Measurements from ENCODE around the gene LACRT.

The LACRT gene

GRCh38 chr12:54608156-54608555 lies 26.5 kb downstream of the LACRT start:
- no peaks in the 10 kb centered on the region for H3K27me3 ChIP-seq (ENCODE audit: control insufficient read depth, insufficient read depth, low read length)
- no peaks in the 10 kb centered on the region for H3K4me1 ChIP-seq (ENCODE audit: control insufficient read depth, insufficient read depth, low read length)
- no peak overlapping the region for H3K9ac ChIP-seq (ENCODE audit: low read length)
- H3K36me3 ChIP-seq (ENCODE audit: control insufficient read depth, insufficient read depth, low read length), result no peaks in the 10 kb centered on the region
- no peak overlapping the region for H3K4me3 ChIP-seq (ENCODE audit: low read length)
- H3K27ac ChIP-seq (ENCODE audit: low read depth, low read length), result no peak overlapping the region

- H3K9ac ChIP-seq (ENCODE audit: low read length), result no peak overlapping the region
- H3K27me3 ChIP-seq (ENCODE audit: control insufficient read depth, insufficient read depth, low read length), result no peaks in the 10 kb centered on the region
- no peaks in the 10 kb centered on the region for H3K4me1 ChIP-seq (ENCODE audit: control insufficient read depth, insufficient read depth, low read length)
- no peaks in the 10 kb centered on the region for H3K36me3 ChIP-seq (ENCODE audit: control insufficient read depth, insufficient read depth, low read length)
- no peak overlapping the region for H3K27ac ChIP-seq (ENCODE audit: low read depth, low read length)
- H3K4me3 ChIP-seq (ENCODE audit: low read length), result no peak overlapping the region
Measured at GRCh38 chr12:54606556-54606955, 28.1 kb downstream of the LACRT start.

- no peak overlapping the region for H3K27ac ChIP-seq (ENCODE audit: low read depth, low read length)
- H3K27me3 ChIP-seq (ENCODE audit: control insufficient read depth, insufficient read depth, low read length), result no peaks in the 10 kb centered on the region
- no peaks in the 10 kb centered on the region for H3K36me3 ChIP-seq (ENCODE audit: control insufficient read depth, insufficient read depth, low read length)
- no peak overlapping the region for H3K4me3 ChIP-seq (ENCODE audit: low read length)
- no peaks in the 10 kb centered on the region for H3K4me1 ChIP-seq (ENCODE audit: control insufficient read depth, insufficient read depth, low read length)
- no peak overlapping the region for H3K9ac ChIP-seq (ENCODE audit: low read length)
Measured at GRCh38 chr12:54605138-54605970, 29.3 kb downstream of the LACRT start.

GRCh38 chr12:54604436-54604835 lies 30.3 kb downstream of the LACRT start:
- Histone ChIP-seq H3K36me3 (ENCODE audit: control insufficient read depth, insufficient read depth, low read length) (no peaks in the 10 kb centered on the region), H3K4me1 (ENCODE audit: control insufficient read depth, insufficient read depth, low read length) (no peaks in the 10 kb centered on the region), H3K27me3 (ENCODE audit: control insufficient read depth, insufficient read depth, low read length) (no peaks in the 10 kb centered on the region), H3K27ac (ENCODE audit: low read depth, low read length) (no peak overlapping the region), H3K4me3 (ENCODE audit: low read length) (no peak overlapping the region), H3K9ac (ENCODE audit: low read length) (no peak overlapping the region)

- H3K9ac ChIP-seq (ENCODE audit: low read length), result no peak overlapping the region
- no peak overlapping the region for H3K4me3 ChIP-seq (ENCODE audit: low read length)
- no peaks in the 10 kb centered on the region for H3K4me1 ChIP-seq (ENCODE audit: control insufficient read depth, insufficient read depth, low read length)
- no peak overlapping the region for H3K27ac ChIP-seq (ENCODE audit: low read depth, low read length)
- no peaks in the 10 kb centered on the region for H3K27me3 ChIP-seq (ENCODE audit: control insufficient read depth, insufficient read depth, low read length)
- H3K36me3 ChIP-seq (ENCODE audit: control insufficient read depth, insufficient read depth, low read length), result no peaks in the 10 kb centered on the region
Measured at GRCh38 chr12:54603872-54604271, 30.8 kb downstream of the LACRT start.

- no peaks in the 10 kb centered on the region for H3K27me3 ChIP-seq (ENCODE audit: control insufficient read depth, insufficient read depth, low read length)
- H3K4me1 ChIP-seq (ENCODE audit: control insufficient read depth, insufficient read depth, low read length), result no peaks in the 10 kb centered on the region
- no peak overlapping the region for H3K4me3 ChIP-seq (ENCODE audit: low read length)
- H3K9ac ChIP-seq (ENCODE audit: low read length), result no peak overlapping the region
- no peaks in the 10 kb centered on the region for H3K36me3 ChIP-seq (ENCODE audit: control insufficient read depth, insufficient read depth, low read length)
- no peak overlapping the region for H3K27ac ChIP-seq (ENCODE audit: low read depth, low read length)
Measured at GRCh38 chr12:54603173-54603814, 31.4 kb downstream of the LACRT start.

- Histone ChIP-seq H3K36me3 (ENCODE audit: control insufficient read depth, insufficient read depth, low read length) (no peaks in the 10 kb centered on the region), H3K4me1 (ENCODE audit: control insufficient read depth, insufficient read depth, low read length) (no peaks in the 10 kb centered on the region), H3K27ac (ENCODE audit: low read depth, low read length) (no peak overlapping the region), H3K27me3 (ENCODE audit: control insufficient read depth, insufficient read depth, low read length) (no peaks in the 10 kb centered on the region), H3K4me3 (ENCODE audit: low read length) (no peak overlapping the region), H3K9ac (ENCODE audit: low read length) (no peak overlapping the region)
Measured at GRCh38 chr12:54602661-54603060, 32.0 kb downstream of the LACRT start.

GRCh38 chr12:54601841-54602240 lies 32.9 kb downstream of the LACRT start:
- no peaks in the 10 kb centered on the region for H3K4me1 ChIP-seq (ENCODE audit: control insufficient read depth, insufficient read depth, low read length)
- H3K27ac ChIP-seq (ENCODE audit: low read depth, low read length), result no peak overlapping the region
- H3K27me3 ChIP-seq (ENCODE audit: control insufficient read depth, insufficient read depth, low read length), result no peaks in the 10 kb centered on the region
- H3K36me3 ChIP-seq (ENCODE audit: control insufficient read depth, insufficient read depth, low read length), result no peaks in the 10 kb centered on the region
- H3K9ac ChIP-seq (ENCODE audit: low read length), result no peak overlapping the region
- no peak overlapping the region for H3K4me3 ChIP-seq (ENCODE audit: low read length)

GRCh38 chr12:54598970-54599369 lies 35.7 kb downstream of the LACRT start:
- H3K4me3 ChIP-seq (ENCODE audit: low read length), result no peak overlapping the region
- no peaks in the 10 kb centered on the region for H3K27me3 ChIP-seq (ENCODE audit: control insufficient read depth, insufficient read depth, low read length)
- H3K36me3 ChIP-seq (ENCODE audit: control insufficient read depth, insufficient read depth, low read length), result no peaks in the 10 kb centered on the region
- no peak overlapping the region for H3K9ac ChIP-seq (ENCODE audit: low read length)
- H3K4me1 ChIP-seq (ENCODE audit: control insufficient read depth, insufficient read depth, low read length), result no peaks in the 10 kb centered on the region
- no peak overlapping the region for H3K27ac ChIP-seq (ENCODE audit: low read depth, low read length)

GRCh38 chr12:54596526-54596946 lies 38.2 kb downstream of the LACRT start:
- Histone ChIP-seq H3K4me1 (ENCODE audit: control insufficient read depth, insufficient read depth, low read length) (peaks cover under 1% of the 10 kb centered on the region), H3K36me3 (ENCODE audit: control insufficient read depth, insufficient read depth, low read length) (no peaks in the 10 kb centered on the region), H3K4me3 (ENCODE audit: low read length) (no peak overlapping the region), H3K27ac (ENCODE audit: low read depth, low read length) (no peak overlapping the region), H3K27me3 (ENCODE audit: control insufficient read depth, insufficient read depth, low read length) (no peaks in the 10 kb centered on the region), H3K9ac (ENCODE audit: low read length) (no peak overlapping the region)

GRCh38 chr12:54595471-54595870 lies 39.2 kb downstream of the LACRT start:
- Histone ChIP-seq H3K27me3 (ENCODE audit: control insufficient read depth, insufficient read depth, low read length) (no peaks in the 10 kb centered on the region), H3K27ac (ENCODE audit: low read depth, low read length) (no peak overlapping the region)

GRCh38 chr12:54593725-54594124 lies 41.0 kb downstream of the LACRT start:
- Histone ChIP-seq H3K9ac (ENCODE audit: low read length) (no peak overlapping the region), H3K4me3 (ENCODE audit: low read length) (no peak overlapping the region), H3K27ac (ENCODE audit: low read depth, low read length) (no peak overlapping the region), H3K4me1 (ENCODE audit: control insufficient read depth, insufficient read depth, low read length) (peaks cover 9% of the 10 kb centered on the region), H3K27me3 (ENCODE audit: control insufficient read depth, insufficient read depth, low read length) (peaks cover 5% of the 10 kb centered on the region), H3K36me3 (ENCODE audit: control insufficient read depth, insufficient read depth, low read length) (no peaks in the 10 kb centered on the region)

More at GRCh38 chr12:54595471-54595870, 39.2 kb downstream of the LACRT start:
- Histone ChIP-seq H3K4me3 (ENCODE audit: low read length) (no peak overlapping the region), H3K4me1 (ENCODE audit: control insufficient read depth, insufficient read depth, low read length) (peaks cover 4% of the 10 kb centered on the region), H3K36me3 (ENCODE audit: control insufficient read depth, insufficient read depth, low read length) (no peaks in the 10 kb centered on the region), H3K9ac (ENCODE audit: low read length) (no peak overlapping the region)

- H3K27ac ChIP-seq (ENCODE audit: low read depth, low read length), result no peak overlapping the region
- peaks cover 9% of the 10 kb centered on the region for H3K4me1 ChIP-seq (ENCODE audit: control insufficient read depth, insufficient read depth, low read length)
- no peaks in the 10 kb centered on the region for H3K36me3 ChIP-seq (ENCODE audit: control insufficient read depth, insufficient read depth, low read length)
- no peak overlapping the region for H3K9ac ChIP-seq (ENCODE audit: low read length)
- H3K4me3 ChIP-seq (ENCODE audit: low read length), result no peak overlapping the region
- H3K27me3 ChIP-seq (ENCODE audit: control insufficient read depth, insufficient read depth, low read length), result peaks cover 5% of the 10 kb centered on the region
Measured at GRCh38 chr12:54593135-54593534, 41.6 kb downstream of the LACRT start.
